ENCODE results near the gene ABL1. TPM values are rescaled to one million over a fixed set of nuclear protein-coding genes. Genes with fewer than 3 reads are reported as not detected.
A peak's percentile ranks its signal among the peaks of the same experiment; 100 is the strongest.

The ABL1 gene
- total and polyA plus RNA-seq, 2 of the 13 experiments (the other 11 are each of a cell fraction or from before 2014, with no cell fraction given): 10.8 to 20.4 TPM

DNA sequence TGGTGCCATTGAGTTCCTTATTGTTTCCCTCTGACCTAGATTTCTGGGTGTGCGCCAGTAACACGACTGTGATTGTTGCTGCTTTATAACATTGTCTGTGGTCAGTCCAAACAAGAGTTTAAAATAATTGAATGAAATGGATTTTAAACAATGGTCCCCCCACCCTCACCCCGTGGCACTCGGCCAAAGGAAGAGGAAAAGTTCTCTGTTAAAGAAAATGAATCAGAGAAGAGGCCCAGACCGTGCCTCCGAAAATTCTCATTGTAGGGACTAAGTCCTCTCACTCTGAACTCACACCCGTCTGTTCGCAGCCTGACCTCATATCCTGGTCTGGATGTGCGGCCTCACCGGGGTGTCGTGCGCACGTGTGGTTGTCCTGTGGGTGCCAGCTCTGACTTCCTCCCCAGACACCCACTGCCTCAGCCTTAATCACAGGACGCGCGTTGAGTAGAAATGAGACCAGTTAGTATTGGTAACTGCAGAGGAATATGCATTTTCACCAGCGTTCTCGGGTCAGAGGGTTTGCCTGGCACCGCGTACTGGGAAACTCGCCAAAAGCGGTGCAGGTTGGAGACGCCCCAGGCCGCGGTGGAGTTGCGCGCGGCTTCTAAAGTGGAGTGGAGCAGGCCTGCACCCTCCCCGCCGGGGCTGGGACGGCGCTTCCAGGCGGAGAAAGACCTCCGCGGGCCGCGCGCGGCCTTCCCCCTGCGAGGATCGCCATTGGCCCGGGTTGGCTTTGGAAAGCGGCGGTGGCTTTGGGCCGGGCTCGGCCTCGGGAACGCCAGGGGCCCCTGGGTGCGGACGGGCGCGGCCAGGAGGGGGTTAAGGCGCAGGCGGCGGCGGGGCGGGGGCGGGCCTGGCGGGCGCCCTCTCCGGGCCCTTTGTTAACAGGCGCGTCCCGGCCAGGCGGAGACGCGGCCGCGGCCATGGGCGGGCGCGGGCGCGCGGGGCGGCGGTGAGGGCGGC lies at the start of gene ABL1 (continued):
- TF ChIP-seq, protein P1, sequence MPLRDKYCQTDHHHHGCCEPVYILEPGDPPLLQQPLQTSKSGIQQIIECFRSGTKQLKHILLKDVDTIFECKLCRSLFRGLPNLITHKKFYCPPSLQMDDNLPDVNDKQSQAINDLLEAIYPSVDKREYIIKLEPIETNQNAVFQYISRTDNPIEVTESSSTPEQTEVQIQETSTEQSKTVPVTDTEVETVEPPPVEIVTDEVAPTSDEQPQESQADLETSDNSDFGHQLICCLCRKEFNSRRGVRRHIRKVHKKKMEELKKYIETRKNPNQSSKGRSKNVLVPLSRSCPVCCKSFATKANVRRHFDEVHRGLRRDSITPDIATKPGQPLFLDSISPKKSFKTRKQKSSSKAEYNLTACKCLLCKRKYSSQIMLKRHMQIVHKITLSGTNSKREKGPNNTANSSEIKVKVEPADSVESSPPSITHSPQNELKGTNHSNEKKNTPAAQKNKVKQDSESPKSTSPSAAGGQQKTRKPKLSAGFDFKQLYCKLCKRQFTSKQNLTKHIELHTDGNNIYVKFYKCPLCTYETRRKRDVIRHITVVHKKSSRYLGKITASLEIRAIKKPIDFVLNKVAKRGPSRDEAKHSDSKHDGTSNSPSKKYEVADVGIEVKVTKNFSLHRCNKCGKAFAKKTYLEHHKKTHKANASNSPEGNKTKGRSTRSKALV (CRISPR knock-in tag; IDR thresholded peaks at IDR 0.05): peak; percentile 98
- TF ChIP-seq HIVEP1 (CRISPR knock-in tag; IDR thresholded peaks at IDR 0.05) (peak; percentile 53; the same call in 1 of the 2 replicates), ZNF766 (CRISPR knock-in tag; IDR thresholded peaks at IDR 0.05; ENCODE audit: borderline replicate concordance) (peak; percentile 73; the same call in 1 of the 2 replicates), ZNF235 (CRISPR knock-in tag; IDR thresholded peaks at IDR 0.05; ENCODE audit: borderline replicate concordance) (0 out of 2 replicates have a peak, but pooled peaks have one; percentile 25), ZFP82 (CRISPR knock-in tag; IDR thresholded peaks at IDR 0.05; ENCODE audit: borderline replicate concordance) (0 out of 2 replicates have a peak, but pooled peaks have one; percentile 8), ZNF780A (CRISPR knock-in tag; IDR thresholded peaks at IDR 0.05) (no peak), HNRNPLL (IDR thresholded peaks at IDR 0.05; ENCODE audit: low read depth, low read length, poor library complexity, severe bottlenecking) (peak; percentile 58), ZFP41 (CRISPR knock-in tag; IDR thresholded peaks at IDR 0.05; ENCODE audit: borderline replicate concordance) (peak; percentile 71; the same call in 1 of the 2 replicates)
- TF ChIP-seq, protein P2, sequence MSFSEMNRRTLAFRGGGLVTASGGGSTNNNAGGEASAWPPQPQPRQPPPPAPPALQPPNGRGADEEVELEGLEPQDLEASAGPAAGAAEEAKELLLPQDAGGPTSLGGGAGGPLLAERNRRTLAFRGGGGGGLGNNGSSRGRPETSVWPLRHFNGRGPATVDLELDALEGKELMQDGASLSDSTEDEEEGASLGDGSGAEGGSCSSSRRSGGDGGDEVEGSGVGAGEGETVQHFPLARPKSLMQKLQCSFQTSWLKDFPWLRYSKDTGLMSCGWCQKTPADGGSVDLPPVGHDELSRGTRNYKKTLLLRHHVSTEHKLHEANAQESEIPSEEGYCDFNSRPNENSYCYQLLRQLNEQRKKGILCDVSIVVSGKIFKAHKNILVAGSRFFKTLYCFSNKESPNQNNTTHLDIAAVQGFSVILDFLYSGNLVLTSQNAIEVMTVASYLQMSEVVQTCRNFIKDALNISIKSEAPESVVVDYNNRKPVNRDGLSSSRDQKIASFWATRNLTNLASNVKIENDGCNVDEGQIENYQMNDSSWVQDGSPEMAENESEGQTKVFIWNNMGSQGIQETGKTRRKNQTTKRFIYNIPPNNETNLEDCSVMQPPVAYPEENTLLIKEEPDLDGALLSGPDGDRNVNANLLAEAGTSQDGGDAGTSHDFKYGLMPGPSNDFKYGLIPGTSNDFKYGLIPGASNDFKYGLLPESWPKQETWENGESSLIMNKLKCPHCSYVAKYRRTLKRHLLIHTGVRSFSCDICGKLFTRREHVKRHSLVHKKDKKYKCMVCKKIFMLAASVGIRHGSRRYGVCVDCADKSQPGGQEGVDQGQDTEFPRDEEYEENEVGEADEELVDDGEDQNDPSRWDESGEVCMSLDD (CRISPR knock-in tag; IDR thresholded peaks at IDR 0.05; ENCODE audit: borderline replicate concordance): peak; percentile 45; the same call in 1 of the 2 replicates
- TF ChIP-seq, protein P3, sequence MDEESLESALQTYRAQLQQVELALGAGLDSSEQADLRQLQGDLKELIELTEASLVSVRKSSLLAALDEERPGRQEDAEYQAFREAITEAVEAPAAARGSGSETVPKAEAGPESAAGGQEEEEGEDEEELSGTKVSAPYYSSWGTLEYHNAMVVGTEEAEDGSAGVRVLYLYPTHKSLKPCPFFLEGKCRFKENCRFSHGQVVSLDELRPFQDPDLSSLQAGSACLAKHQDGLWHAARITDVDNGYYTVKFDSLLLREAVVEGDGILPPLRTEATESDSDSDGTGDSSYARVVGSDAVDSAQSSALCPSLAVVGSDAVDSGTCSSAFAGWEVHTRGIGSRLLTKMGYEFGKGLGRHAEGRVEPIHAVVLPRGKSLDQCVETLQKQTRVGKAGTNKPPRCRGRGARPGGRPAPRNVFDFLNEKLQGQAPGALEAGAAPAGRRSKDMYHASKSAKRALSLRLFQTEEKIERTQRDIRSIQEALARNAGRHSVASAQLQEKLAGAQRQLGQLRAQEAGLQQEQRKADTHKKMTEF (CRISPR knock-in tag; IDR thresholded peaks at IDR 0.05): peak; percentile 58; the same call in 1 of the 2 replicates
- TF ChIP-seq, protein P4, sequence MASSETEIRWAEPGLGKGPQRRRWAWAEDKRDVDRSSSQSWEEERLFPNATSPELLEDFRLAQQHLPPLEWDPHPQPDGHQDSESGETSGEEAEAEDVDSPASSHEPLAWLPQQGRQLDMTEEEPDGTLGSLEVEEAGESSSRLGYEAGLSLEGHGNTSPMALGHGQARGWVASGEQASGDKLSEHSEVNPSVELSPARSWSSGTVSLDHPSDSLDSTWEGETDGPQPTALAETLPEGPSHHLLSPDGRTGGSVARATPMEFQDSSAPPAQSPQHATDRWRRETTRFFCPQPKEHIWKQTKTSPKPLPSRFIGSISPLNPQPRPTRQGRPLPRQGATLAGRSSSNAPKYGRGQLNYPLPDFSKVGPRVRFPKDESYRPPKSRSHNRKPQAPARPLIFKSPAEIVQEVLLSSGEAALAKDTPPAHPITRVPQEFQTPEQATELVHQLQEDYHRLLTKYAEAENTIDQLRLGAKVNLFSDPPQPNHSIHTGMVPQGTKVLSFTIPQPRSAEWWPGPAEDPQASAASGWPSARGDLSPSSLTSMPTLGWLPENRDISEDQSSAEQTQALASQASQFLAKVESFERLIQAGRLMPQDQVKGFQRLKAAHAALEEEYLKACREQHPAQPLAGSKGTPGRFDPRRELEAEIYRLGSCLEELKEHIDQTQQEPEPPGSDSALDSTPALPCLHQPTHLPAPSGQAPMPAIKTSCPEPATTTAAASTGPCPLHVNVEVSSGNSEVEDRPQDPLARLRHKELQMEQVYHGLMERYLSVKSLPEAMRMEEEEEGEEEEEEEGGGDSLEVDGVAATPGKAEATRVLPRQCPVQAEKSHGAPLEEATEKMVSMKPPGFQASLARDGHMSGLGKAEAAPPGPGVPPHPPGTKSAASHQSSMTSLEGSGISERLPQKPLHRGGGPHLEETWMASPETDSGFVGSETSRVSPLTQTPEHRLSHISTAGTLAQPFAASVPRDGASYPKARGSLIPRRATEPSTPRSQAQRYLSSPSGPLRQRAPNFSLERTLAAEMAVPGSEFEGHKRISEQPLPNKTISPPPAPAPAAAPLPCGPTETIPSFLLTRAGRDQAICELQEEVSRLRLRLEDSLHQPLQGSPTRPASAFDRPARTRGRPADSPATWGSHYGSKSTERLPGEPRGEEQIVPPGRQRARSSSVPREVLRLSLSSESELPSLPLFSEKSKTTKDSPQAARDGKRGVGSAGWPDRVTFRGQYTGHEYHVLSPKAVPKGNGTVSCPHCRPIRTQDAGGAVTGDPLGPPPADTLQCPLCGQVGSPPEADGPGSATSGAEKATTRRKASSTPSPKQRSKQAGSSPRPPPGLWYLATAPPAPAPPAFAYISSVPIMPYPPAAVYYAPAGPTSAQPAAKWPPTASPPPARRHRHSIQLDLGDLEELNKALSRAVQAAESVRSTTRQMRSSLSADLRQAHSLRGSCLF (CRISPR knock-in tag; IDR thresholded peaks at IDR 0.05; ENCODE audit: borderline replicate concordance): 0 out of 2 replicates have a peak, but pooled peaks have one; percentile 52
- TF ChIP-seq, protein P5, sequence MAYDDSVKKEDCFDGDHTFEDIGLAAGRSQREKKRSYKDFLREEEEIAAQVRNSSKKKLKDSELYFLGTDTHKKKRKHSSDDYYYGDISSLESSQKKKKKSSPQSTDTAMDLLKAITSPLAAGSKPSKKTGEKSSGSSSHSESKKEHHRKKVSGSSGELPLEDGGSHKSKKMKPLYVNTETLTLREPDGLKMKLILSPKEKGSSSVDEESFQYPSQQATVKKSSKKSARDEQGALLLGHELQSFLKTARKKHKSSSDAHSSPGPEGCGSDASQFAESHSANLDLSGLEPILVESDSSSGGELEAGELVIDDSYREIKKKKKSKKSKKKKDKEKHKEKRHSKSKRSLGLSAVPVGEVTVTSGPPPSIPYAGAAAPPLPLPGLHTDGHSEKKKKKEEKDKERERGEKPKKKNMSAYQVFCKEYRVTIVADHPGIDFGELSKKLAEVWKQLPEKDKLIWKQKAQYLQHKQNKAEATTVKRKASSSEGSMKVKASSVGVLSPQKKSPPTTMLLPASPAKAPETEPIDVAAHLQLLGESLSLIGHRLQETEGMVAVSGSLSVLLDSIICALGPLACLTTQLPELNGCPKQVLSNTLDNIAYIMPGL (CRISPR knock-in tag; IDR thresholded peaks at IDR 0.05; ENCODE audit: borderline replicate concordance in 1 of 2, low read depth in 1 of 2): peak; percentile 41 to 49; a peak in 2 of 4 replicates

All from HepG2 (cell line).